H1 (cell line): ENCODE data around the gene SLC35E1. TPM values are rescaled to one million over a fixed set of nuclear protein-coding genes. Genes with fewer than 3 reads are reported as not detected.

Experiments
- EP300 ChIP-seq, 2 experiments: IDR thresholded peaks; 1 replicate in 1 of 2; 2 replicates in 1 of 2; pipeline ENCODE4 v1.6.1; 2011 to 2012; ENCODE audit warnings: low read depth in 2 of 2, low read length in 2 of 2, mild to moderate bottlenecking in 2 of 2, borderline replicate concordance in 1 of 2, inconsistent platforms in 1 of 2, moderate library complexity in 1 of 2
- polyA plus RNA-seq, 7 experiments: library from polyadenylated mRNA; depleted of rRNA in 3 of 7; stranded (reverse) in 5 of 7; unstranded in 2 of 7; fragments of >200 nt in 5 of 7; fragments of 200-250 nt in 2 of 7; gene quantifications; 1 replicate in 5 of 7; 2 replicates in 1 of 7; 4 replicates in 1 of 7; pipeline versions ENCODE4 v1.2.1 to v1.2.3, GENCODE V29; 2011 to 2013; ENCODE audit warnings: missing spikeins in 2 of 7, mixed read lengths in 2 of 7
- total RNA-seq: library from RNA; stranded (reverse); fragmentation: NEBNext Ultra II Directional; extraction: Animal tissue kit (Norgen Biotek cat#: 25700); gene quantifications from 2 replicates; pipeline ENCODE4 v1.2.1, GENCODE V29; 2021

SLC35E1 gene
- total and polyA plus RNA-seq, 2 of the 8 experiments (the other 6 are each of a cell fraction or from before 2014, with no cell fraction given): 26.0 to 31.9 TPM

DNA sequence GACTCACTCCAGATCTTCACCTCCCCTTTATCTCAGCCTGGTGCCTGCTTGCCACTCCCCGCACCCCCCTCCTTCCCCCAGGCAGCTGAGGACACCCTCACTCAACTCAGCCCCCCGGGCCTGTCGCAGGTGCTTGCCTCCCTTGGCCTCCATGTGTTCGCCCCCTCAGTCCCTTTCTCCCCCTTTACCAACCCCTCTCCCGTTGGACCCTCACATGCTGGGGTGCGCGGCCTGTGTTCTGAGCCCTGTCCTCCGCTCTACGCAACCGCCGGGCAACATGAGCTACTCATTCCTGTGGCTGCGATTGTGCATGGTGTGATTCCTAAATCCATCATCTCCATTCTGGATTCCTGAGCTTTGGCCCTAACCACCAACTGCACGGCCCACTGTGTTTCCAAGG, 35.1 kb downstream of the SLC35E1 start (continued):
- no peak for TF ChIP-seq EP300 (IDR thresholded peaks at IDR 0.05; ENCODE audit: borderline replicate concordance in 1 of 2, low read depth in 2 of 2, low read length in 2 of 2)
- TF ChIP-seq, all 59 proteins: peak for 0
